Measurements from ENCODE around the gene PPP2R3A. TPM values are rescaled to one million over a fixed set of nuclear protein-coding genes. Genes with fewer than 3 reads are reported as not detected.
"Not testable (repeated sequence)": the region's sequence is repeated elsewhere in the genome, so short reads cannot be mapped to it uniquely, and the experiment has no call there.

Gene PPP2R3A
- total RNA-seq, 6 donors from 2014 or later = 5.5 to 35.6 (median 11.0) TPM

DNA sequence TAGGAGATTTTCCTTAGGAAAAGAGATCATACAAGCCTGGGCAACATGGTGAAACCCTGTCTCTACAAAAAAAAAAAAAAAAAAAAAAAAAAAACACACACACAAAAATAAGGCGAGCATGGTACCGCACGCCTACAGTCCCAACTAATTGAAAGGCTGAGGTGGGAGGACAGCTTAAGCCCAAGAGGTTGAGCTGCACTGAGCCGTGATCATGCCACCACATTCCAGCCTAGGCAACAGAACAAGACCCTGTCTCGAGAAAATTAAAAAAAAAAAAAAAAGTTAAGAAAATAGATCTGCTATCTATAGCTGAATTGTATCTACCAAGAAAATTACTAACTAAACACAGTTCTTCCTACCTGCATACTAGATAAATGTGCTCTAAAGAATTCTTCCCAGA, 223.5 kb downstream of the PPP2R3A start:
- 85 to 91% methylated on average over 5 of the region's 5 CpGs for WGBS, 2 donors
- no peak for DNase-seq
- Histone ChIP-seq H3K4me1 (peaks cover 65 to 90% (median 73%) of the 10 kb centered on the region in 4 donors), H3K36me3 (no peaks in the 10 kb centered on the region), H3K27ac (no peak overlapping the region), H3K4me3 (no peak overlapping the region), H3K27me3 (no peaks in the 10 kb centered on the region), H3K9me3 (no peaks in the 10 kb centered on the region)
- TF ChIP-seq, protein P1, sequence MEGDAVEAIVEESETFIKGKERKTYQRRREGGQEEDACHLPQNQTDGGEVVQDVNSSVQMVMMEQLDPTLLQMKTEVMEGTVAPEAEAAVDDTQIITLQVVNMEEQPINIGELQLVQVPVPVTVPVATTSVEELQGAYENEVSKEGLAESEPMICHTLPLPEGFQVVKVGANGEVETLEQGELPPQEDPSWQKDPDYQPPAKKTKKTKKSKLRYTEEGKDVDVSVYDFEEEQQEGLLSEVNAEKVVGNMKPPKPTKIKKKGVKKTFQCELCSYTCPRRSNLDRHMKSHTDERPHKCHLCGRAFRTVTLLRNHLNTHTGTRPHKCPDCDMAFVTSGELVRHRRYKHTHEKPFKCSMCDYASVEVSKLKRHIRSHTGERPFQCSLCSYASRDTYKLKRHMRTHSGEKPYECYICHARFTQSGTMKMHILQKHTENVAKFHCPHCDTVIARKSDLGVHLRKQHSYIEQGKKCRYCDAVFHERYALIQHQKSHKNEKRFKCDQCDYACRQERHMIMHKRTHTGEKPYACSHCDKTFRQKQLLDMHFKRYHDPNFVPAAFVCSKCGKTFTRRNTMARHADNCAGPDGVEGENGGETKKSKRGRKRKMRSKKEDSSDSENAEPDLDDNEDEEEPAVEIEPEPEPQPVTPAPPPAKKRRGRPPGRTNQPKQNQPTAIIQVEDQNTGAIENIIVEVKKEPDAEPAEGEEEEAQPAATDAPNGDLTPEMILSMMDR (IDR thresholded peaks at IDR 0.05) = no peak
- ATAC-seq (ENCODE audit: low FRiP score in 2 of 2) = no peak

DNA sequence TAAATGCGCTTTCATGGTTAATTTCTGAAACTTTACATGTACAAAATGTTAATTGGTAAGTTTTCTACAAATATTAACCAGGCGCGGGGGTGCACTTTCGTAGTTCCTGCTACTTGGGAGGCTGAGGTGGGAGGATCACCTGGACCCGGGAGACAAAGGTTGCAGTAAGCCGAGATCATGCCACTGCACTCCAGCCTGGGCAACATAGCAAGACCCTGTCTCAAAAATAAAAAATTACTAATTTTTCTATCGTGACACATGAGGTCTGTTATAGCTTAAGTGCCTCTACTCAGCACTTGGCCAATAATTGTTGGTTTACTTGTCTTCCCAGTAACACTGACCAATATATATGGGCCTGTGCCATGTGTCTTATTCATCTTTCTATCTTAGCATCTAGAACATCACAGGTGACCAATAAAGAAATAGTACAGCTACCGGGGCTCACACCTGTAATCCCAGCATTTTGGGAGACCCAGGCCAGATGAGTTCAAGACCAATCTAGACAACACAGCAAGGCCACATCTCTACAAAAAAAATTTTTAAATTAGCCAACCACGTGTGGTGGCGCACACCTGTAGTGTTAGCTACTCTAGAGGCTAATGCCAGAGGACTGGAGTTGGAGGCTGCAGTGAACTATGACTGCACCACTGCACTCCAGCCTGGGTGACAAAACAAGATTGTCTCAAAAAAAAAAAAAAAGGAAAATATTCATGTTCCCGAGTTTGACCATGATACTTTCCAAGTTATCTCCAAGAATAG, 224.5 kb downstream of the PPP2R3A start:
- peaks cover 56 to 80% (median 65%) of the 10 kb centered on the region in 4 donors for H3K4me1 ChIP-seq
- H3K4me3 ChIP-seq = no peak overlapping the region
- ATAC-seq (ENCODE audit: low FRiP score in 2 of 2) = no peak
- no peak overlapping the region for H3K27ac ChIP-seq
- DNase-seq = no peak
- H3K9me3 ChIP-seq = no peaks in the 10 kb centered on the region
- WGBS, 2 donors = 90 to 92% methylated on average over 11 of the region's 11 CpGs
- H3K36me3 ChIP-seq = no peaks in the 10 kb centered on the region
- no peaks in the 10 kb centered on the region for H3K27me3 ChIP-seq
- no peak for TF ChIP-seq EP300 (IDR thresholded peaks at IDR 0.05)
- TF ChIP-seq POLR2A (IDR thresholded peaks at IDR 0.05) = no peak
- TF ChIP-seq, protein P1 (IDR thresholded peaks at IDR 0.05) = no peak
- no peak for TF ChIP-seq POLR2AphosphoS5 (IDR thresholded peaks at IDR 0.05)

DNA sequence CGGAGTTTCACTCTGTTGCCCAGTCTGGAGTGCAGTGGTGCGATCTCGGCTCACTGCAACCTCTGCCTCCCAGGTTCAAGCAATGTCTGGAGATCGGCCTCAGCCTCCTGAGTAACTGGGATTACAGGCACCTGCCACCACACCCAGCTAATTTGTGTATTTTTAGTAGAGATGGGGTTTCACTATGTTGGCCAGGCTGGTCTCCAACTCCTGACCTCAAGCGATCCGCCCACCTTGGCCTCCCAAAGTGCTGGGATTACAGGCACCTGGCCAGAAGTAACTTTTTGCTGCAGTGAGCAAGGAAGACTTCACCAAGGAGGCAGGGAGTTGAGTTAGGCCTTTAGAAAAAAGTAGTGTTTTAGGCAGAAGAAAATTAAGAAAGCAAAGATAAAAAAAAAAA, 226.7 kb downstream of the PPP2R3A start:
- 31 to 32% methylated on average over 6 of the region's 6 CpGs for whole genome bisulfite sequencing, 2 donors
- H3K27ac ChIP-seq = peak overlapping the region in 2 of 4 donors; percentile 15 to 99

DNA sequence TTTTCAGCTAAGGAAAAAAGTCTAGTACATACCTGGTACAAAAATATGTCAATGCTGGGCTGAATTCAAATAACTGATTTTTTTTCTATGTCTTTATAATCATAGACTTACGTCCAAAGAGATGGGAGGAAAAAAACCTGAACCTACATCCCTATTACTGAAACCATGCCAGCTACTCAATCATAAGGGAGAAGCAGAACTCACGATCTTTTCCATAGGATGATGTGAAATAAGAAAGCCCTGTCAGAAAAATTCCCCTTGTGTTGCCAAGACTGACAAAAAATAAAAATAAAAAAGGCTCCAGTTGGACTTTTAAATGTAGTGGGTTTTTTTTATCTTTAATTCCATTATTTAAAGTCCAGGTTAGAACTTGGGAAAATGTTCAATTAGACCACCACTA, 227.3 kb downstream of the PPP2R3A start:
- DNase-seq = no peak
- H3K9me3 ChIP-seq = no peaks in the 10 kb centered on the region
- H3K27ac ChIP-seq = peak overlapping the region; percentile 99 to 100 (median 100)
- H3K4me1 ChIP-seq = peaks cover 38 to 63% (median 48%) of the 10 kb centered on the region in 4 donors
- 2 to 3% methylated on average over 2 of the region's 2 CpGs for WGBS, 2 donors
- TF ChIP-seq, protein P1 (IDR thresholded peaks at IDR 0.05) = no peak
- TF ChIP-seq POLR2A (IDR thresholded peaks at IDR 0.05) (no peak), POLR2AphosphoS5 (IDR thresholded peaks at IDR 0.05) (no peak), EP300 (IDR thresholded peaks at IDR 0.05) (no peak)
- no peaks in the 10 kb centered on the region for H3K36me3 ChIP-seq
- no peak for ATAC-seq (ENCODE audit: low FRiP score in 2 of 2)
- peak overlapping the region in 3 of 4 donors; percentile 89 to 93 (median 89) for H3K4me3 ChIP-seq
- H3K27me3 ChIP-seq = no peaks in the 10 kb centered on the region

More for the DNA sequence above, 226.7 kb downstream of the PPP2R3A start:
- H3K27me3 ChIP-seq; ATAC-seq (ENCODE audit: low FRiP score in 2 of 2); DNase-seq; H3K36me3 ChIP-seq; H3K9me3 ChIP-seq: not testable (repeated sequence)
- Histone ChIP-seq H3K4me1 (peaks cover 38 to 63% (median 49%) of the 10 kb centered on the region in 4 donors), H3K4me3 (peak overlapping the region in 3 of 4 donors; percentile 89 to 93 (median 89))

DNA sequence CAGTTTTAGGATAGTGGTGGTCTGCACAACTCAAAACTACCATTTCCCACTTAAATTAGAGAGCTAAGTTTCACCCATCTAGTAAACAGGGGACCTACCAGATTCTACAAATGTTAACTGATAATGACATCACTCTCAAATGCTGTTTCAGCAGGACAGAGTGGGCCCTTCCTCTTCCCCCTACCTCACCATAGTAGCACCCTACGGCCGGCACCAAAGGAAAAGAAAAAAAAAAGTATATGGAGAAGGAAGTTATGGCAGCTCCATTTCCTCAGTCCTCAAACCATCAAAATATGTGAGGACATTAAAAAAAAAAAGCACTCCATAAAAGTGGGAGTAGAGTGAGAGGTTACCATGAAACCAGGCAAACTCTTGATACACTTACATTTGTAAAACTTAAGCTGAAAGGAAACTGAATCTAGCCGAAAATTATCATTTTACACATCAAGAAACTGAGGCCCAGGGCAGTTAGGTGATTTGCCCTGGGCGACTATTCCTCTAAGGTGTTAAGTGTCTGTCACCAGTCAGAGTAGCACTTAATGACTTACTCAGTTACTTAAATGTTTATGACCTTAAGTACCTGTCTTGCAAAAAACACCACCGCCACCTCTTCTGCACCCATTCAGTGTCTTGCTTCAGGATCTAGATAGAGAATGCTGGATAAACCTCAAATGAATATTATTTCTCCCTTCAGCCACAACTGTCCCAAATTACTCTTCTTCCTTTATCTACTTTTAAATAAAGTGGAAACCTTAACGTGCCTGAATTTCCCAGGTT, 227.9 kb downstream of the PPP2R3A start:
- Histone ChIP-seq H3K27ac (peak overlapping the region; percentile 99 to 100 (median 100)), H3K4me1 (peaks cover 34 to 60% (median 44%) of the 10 kb centered on the region in 4 donors), H3K27me3 (no peaks in the 10 kb centered on the region), H3K4me3 (peak overlapping the region; percentile 68 to 93 (median 89)), H3K36me3 (no peaks in the 10 kb centered on the region), H3K9me3 (no peaks in the 10 kb centered on the region)
- ATAC-seq (ENCODE audit: low FRiP score in 2 of 2) (no peak), DNase-seq (peak in 1 of 2 donors; percentile 36)
- TF ChIP-seq, protein P1 (IDR thresholded peaks at IDR 0.05) = no peak
- TF ChIP-seq POLR2AphosphoS5 (IDR thresholded peaks at IDR 0.05) = no peak
- TF ChIP-seq EP300 (IDR thresholded peaks at IDR 0.05) = no peak
- TF ChIP-seq POLR2A (IDR thresholded peaks at IDR 0.05) = no peak
- WGBS, 2 donors = 1 to 2% methylated on average over 6 of the region's 6 CpGs
